Prostate gland (tissue), 2 donors: ENCODE data around the gene TYW1B. TPM values are rescaled to one million over a fixed set of nuclear protein-coding genes. Genes with fewer than 3 reads are reported as not detected.
"Not testable (repeated sequence)": the region's sequence is repeated elsewhere in the genome, so short reads cannot be mapped to it uniquely, and the experiment has no call there.

Experiments used
- DNase-seq: peaks from one replicate; pipeline ENCODE4 v3.0.0-alpha.2; 2019; ENCODE audit warnings: low spot score
- H3K27ac ChIP-seq, 2 donors: fragments of 200-600 bp; sonication (generic); 2 replicates each; pipeline ENCODE4 v1.5.1; 2017 to 2019
- H3K27me3 ChIP-seq: fragments of 200-600 bp; sonication (generic); replicated peaks from 2 replicates; pipeline ENCODE4 v1.5.1; 2019; ENCODE audit not compliant: insufficient read depth
- H3K36me3 ChIP-seq, 2 donors: fragments of 200-600 bp; sonication (generic); 1 replicate in 1 of 2; 2 replicates in 1 of 2; pipeline versions ENCODE4 v1.5.1 to v1.8.1; 2017 to 2019
- H3K4me1 ChIP-seq: fragments of 200-600 bp; sonication (generic); replicated peaks from 2 replicates; pipeline ENCODE4 v1.5.1; 2019
- H3K4me3 ChIP-seq, 2 donors: fragments of 200-600 bp; sonication (generic); 2 replicates each; pipeline ENCODE4 v1.5.1; 2017 to 2019
- H3K9me3 ChIP-seq: fragments of 200-600 bp; sonication (generic); 2 replicates; pipeline ENCODE4 v1.5.1; 2017
- POLR2A ChIP-seq: fragments of 450-650 bp; IDR thresholded peaks from one replicate; pipeline ENCODE4 v1.6.1; 2016; ENCODE audit warnings: antibody characterized with exemption, mild to moderate bottlenecking
- POLR2AphosphoS5 ChIP-seq: sonication (generic); formaldehyde crosslinking; IDR thresholded peaks from one replicate; pipeline ENCODE4 v1.6.1; 2017; ENCODE audit warnings: antibody characterized with exemption
- WGBS: methylation state at CpG from one replicate; pipeline ENCODE4 v1.1.5; 2018; 5-methylcytosine and 5-hydroxymethylcytosine counted together
- intact Hi-C: fragments of 100-400 bp; cut with DNase I; formaldehyde crosslinking; loops from one replicate; pipeline ENCODE4 v1.14.2; 2022
- total RNA-seq, 2 donors: library from RNA; depleted of rRNA; stranded (reverse); fragments of >200 nt; gene quantifications; one replicate each; pipeline ENCODE4 v1.1.0, GENCODE V29; 2016
- TF ChIP-seq, protein P1 (sequence below), 4 experiments: fragments of 200-600 bp in 2 of 4; fragments of 450-650 bp in 2 of 4; sonication (generic) in 2 of 4; IDR thresholded peaks; 1 replicate in 3 of 4; 2 replicates in 1 of 4; pipeline ENCODE4 v1.5.1; 2016 to 2019; ENCODE audit warnings: antibody characterized with exemption in 4 of 4, mild to moderate bottlenecking in 2 of 4, moderate library complexity in 2 of 4

TYW1B gene
- total RNA-seq, 2 donors from 2014 or later, result 4.3 to 8.4 TPM

DNA sequence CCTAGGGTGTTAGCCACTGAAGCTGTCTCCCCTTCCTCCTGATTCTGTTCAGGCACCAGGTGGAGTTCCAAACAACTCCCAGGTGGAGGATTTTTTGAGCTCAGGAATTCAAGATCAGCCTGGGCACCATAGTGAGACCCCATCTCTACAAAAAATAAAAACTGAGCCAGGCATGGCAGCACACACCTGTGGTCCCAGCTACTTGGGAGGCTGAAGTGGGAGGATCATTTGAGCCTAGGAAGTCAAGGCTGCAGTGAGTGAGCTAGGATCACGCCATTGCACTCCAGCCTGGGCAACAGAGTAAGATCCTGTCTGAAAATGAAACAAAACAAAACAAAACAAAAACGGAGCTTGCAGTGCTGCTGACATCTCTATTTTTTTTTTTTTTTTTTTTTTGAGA, 287.1 kb downstream of the TYW1B start:
- Histone ChIP-seq H3K27me3 (no peaks in the 10 kb centered on the region), H3K9me3 (no peaks in the 10 kb centered on the region), H3K4me3 (no peak overlapping the region), H3K4me1 (no peaks in the 10 kb centered on the region), H3K27ac (no peak overlapping the region), H3K36me3 (no peaks in the 10 kb centered on the region)
- WGBS, result 94% methylated on average over 2 of the region's 2 CpGs
- no peak for DNase-seq
- intact Hi-C loops, result no loop called here
- no peak for TF ChIP-seq POLR2A
- TF ChIP-seq, protein P1, sequence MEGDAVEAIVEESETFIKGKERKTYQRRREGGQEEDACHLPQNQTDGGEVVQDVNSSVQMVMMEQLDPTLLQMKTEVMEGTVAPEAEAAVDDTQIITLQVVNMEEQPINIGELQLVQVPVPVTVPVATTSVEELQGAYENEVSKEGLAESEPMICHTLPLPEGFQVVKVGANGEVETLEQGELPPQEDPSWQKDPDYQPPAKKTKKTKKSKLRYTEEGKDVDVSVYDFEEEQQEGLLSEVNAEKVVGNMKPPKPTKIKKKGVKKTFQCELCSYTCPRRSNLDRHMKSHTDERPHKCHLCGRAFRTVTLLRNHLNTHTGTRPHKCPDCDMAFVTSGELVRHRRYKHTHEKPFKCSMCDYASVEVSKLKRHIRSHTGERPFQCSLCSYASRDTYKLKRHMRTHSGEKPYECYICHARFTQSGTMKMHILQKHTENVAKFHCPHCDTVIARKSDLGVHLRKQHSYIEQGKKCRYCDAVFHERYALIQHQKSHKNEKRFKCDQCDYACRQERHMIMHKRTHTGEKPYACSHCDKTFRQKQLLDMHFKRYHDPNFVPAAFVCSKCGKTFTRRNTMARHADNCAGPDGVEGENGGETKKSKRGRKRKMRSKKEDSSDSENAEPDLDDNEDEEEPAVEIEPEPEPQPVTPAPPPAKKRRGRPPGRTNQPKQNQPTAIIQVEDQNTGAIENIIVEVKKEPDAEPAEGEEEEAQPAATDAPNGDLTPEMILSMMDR (IDR thresholded peaks at IDR 0.05), result no peak
- no peak for TF ChIP-seq POLR2AphosphoS5

DNA sequence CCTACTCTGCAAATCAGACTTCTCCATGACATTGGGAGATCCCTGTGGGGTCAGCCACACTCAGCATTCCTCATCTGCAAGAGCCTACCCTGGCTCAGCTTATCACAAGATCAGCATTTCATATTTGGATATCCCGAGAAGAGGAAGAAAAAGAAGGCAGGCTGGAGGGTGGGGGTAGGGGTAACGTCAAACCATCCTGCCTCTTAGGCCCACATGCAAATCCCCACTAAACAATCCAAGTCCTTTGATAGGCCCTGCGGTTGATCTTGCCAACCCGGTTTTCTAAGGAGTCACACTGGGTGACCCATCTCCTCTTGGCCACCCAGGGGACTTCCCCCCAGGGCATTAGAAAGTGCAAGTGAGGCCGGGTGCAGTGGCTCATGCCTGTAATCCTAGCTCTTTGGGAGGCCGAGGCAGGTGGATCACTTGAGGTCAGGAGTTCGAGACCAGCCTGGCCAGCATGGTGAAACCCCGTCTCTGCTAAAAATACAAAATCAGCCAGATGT, 287.8 kb downstream of the TYW1B start:
- Histone ChIP-seq H3K27ac (no peak overlapping the region), H3K4me1 (no peaks in the 10 kb centered on the region), H3K36me3 (no peaks in the 10 kb centered on the region), H3K4me3 (no peak overlapping the region), H3K9me3 (no peaks in the 10 kb centered on the region), H3K27me3 (no peaks in the 10 kb centered on the region)
- TF ChIP-seq, protein P1 (IDR thresholded peaks at IDR 0.05), result no peak
- TF ChIP-seq POLR2A (no peak), POLR2AphosphoS5 (no peak)
- intact Hi-C loops, result no loop called here
- 81% methylated on average over 8 of the region's 8 CpGs for WGBS
- no peak for DNase-seq

DNA sequence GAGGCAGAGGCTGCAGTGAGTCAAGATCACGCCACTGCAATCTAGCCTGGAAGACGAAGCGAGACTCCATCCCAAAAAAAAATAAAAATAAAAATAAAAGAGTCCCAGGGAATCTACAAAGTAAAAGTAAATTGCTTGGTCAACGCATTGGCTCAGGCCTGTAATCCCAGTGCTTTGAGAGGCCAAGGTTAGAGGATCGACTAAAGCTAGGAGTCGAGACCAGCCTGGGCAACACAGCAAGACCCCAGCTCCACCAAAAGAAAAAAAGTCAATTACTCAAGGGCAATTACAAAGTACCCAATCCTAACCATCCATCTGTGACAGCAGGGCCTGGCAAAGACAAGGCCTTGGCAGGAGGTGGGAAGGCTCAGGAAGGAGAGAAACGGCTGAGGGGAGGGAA, 288.3 kb downstream of the TYW1B start:
- Histone ChIP-seq H3K4me3 (no peak overlapping the region), H3K36me3 (no peaks in the 10 kb centered on the region), H3K27ac (no peak overlapping the region), H3K9me3 (no peaks in the 10 kb centered on the region), H3K27me3 (no peaks in the 10 kb centered on the region), H3K4me1 (no peaks in the 10 kb centered on the region)
- intact Hi-C loops, result no loop called here
- no peak for DNase-seq
- WGBS, result 95% methylated on average over 7 of the region's 7 CpGs
- TF ChIP-seq POLR2AphosphoS5, result no peak
- TF ChIP-seq POLR2A, result no peak
- TF ChIP-seq, protein P1 (IDR thresholded peaks at IDR 0.05), result no peak

DNA sequence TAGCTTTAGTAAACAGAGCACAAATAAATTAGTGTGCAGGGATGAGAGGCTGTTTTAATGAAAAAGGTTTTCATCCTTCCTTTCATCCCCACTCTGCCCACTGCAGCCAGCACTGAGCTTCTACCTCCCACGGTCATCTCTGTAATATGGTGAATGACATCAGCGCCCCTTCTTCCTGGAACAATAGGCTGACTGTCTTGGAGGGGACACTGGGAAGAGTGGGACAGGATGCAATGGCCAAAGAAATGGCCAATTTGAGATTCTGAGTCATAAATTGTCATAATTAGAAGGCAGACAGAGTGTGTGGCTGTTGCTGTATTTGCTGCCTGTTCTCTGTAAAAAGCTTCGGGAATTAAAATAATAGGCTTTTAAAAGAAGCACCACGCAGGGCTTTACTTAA, 289.1 kb downstream of the TYW1B start:
- intact Hi-C loops, result no loop called here
- no peak overlapping the region for H3K27ac ChIP-seq
- no peak for DNase-seq
- TF ChIP-seq, protein P1 (IDR thresholded peaks at IDR 0.05), result no peak
- TF ChIP-seq POLR2A (no peak), POLR2AphosphoS5 (no peak)
- H3K36me3 ChIP-seq, result no peaks in the 10 kb centered on the region
- no peak overlapping the region for H3K4me3 ChIP-seq
- no peaks in the 10 kb centered on the region for H3K4me1 ChIP-seq
- no peaks in the 10 kb centered on the region for H3K27me3 ChIP-seq
- WGBS, result 72% methylated on average over 4 of the region's 4 CpGs
- H3K9me3 ChIP-seq, result no peaks in the 10 kb centered on the region

DNA sequence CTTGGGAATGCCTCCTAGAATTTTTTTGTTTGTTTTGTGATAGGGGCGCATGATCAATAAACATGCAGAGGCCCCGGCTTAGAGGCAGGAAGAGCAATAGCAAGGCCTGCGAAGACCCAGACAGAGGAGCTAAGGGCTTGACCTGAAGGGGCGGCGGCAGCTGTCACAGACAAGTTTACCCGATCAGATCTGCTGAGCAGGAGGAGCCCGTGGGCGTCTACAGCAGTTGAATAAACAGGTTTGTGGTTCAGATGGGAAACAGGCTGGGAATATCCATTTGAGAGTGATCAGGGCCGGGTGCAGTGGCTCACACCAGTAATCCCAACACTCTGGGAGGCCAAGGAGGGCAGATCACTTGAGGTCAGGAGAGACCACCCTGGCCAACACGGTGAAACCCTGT, 289.9 kb downstream of the TYW1B start:
- 70% methylated on average over 10 of the region's 10 CpGs for WGBS
- Histone ChIP-seq H3K27me3 (no peaks in the 10 kb centered on the region), H3K9me3 (no peaks in the 10 kb centered on the region), H3K27ac (no peak overlapping the region), H3K36me3 (no peaks in the 10 kb centered on the region), H3K4me3 (no peak overlapping the region), H3K4me1 (no peaks in the 10 kb centered on the region)
- DNase-seq, result no peak
- TF ChIP-seq POLR2A (no peak), POLR2AphosphoS5 (no peak)
- TF ChIP-seq, protein P1 (IDR thresholded peaks at IDR 0.05), result no peak
- intact Hi-C loops, result no loop called here

DNA sequence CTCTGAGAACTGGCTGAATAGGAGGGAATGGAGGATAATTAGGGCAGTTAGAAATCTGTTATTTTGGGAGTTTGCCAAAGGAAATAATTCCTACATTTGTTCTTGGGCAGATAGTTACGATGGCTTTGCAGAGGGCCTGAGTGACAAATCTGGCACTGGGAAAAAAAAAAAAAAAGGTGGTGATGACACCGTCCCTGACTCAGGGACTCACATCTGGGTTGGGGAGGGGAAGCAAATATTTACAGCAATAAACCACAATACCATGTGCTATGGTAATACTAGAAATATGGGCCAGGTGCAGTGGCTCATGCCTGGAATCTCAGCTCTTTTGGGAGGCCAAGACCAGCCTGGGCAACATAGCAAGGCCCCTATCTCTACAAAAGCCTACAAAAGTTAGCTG, 292.0 kb downstream of the TYW1B start:
- H3K36me3 ChIP-seq, H3K27ac ChIP-seq, H3K27me3 ChIP-seq, H3K4me1 ChIP-seq, H3K4me3 ChIP-seq, intact Hi-C loops, H3K9me3 ChIP-seq, DNase-seq: not testable (repeated sequence)
- WGBS, result 24% methylated on average over 2 of the region's 2 CpGs

DNA sequence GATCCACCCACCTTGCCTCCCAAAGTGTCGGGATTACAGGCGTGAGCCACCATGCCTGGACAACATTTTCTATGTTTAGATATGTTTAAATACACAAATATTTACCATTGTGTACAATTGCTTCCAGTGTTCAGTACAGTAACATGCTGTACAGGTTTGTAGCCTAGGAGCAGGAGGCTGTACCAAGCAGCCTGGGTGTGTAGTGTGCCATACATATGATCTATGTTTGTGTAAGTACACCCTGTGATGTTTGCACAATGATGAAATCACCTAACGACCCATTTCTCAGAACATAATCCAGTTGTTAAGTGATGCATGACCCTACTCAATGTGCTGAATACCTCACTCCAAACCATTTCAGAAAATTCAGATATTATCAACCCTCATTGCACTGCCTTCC, 297.0 kb downstream of the TYW1B start:
- H3K9me3 ChIP-seq, H3K4me1 ChIP-seq, H3K27me3 ChIP-seq, intact Hi-C loops, H3K27ac ChIP-seq, H3K4me3 ChIP-seq, H3K36me3 ChIP-seq, DNase-seq: not testable (repeated sequence)
- 61% methylated on average over 2 of the region's 3 CpGs for WGBS
